K562 (cell line): ENCODE measurements around the gene ZFYVE28.

ENCODE experiments used
- EP300 ChIP-seq: IDR thresholded peaks from 2 replicates; pipeline ENCODE4 v1.6.1; 2012; ENCODE audit warnings: low read length, improper control_type of control experiment
- EZH2 ChIP-seq: IDR thresholded peaks from 2 replicates; pipeline ENCODE4 v1.6.1; 2012; ENCODE audit warnings: low read depth, mild to moderate bottlenecking, inconsistent platforms, low read length, borderline replicate concordance
- JUN ChIP-seq, 2 experiments: sonication (generic) in 1 of 2; formaldehyde crosslinking in 1 of 2; IDR thresholded peaks; 2 replicates each; pipeline versions ENCODE4 v1.6.1 to v1.8.0; 2012 to 2022; ENCODE audit warnings: borderline replicate concordance in 2 of 2, mild to moderate bottlenecking in 2 of 2, improper control_type of control experiment in 1 of 2, low read depth in 1 of 2, low read length in 1 of 2, missing genetic modification reagents in 1 of 2
- MIER1 ChIP-seq: fragments of 450-650 bp; IDR thresholded peaks from 2 replicates; pipeline ENCODE4 v1.6.1; 2016; ENCODE audit warnings: antibody characterized with exemption, mild to moderate bottlenecking, low read depth
- SAP30 ChIP-seq: fragments of 200-600 bp; sonication (generic); IDR thresholded peaks from 2 replicates; pipeline ENCODE4 v1.6.1; 2012; ENCODE audit warnings: borderline replicate concordance, low read depth, mild to moderate bottlenecking, moderate library complexity, low read length, control low read depth, inconsistent platforms; ENCODE audit not compliant: insufficient read depth, poor library complexity, severe bottlenecking
- SIRT6 ChIP-seq: IDR thresholded peaks from one replicate; pipeline ENCODE4 v1.6.1; 2012; ENCODE audit warnings: low read depth, mild to moderate bottlenecking, control low read depth, inconsistent platforms, low read length, moderate library complexity
- SMARCB1 ChIP-seq: IDR thresholded peaks from 2 replicates; pipeline ENCODE4 v1.6.1; 2011; ENCODE audit warnings: improper control_type of control experiment, low read depth; ENCODE audit not compliant: insufficient read length
- TGIF2 ChIP-seq: sonication (generic); formaldehyde crosslinking; IDR thresholded peaks from 2 replicates; pipeline ENCODE4 v1.8.1; 2022; ENCODE audit warnings: mild to moderate bottlenecking, missing genetic modification reagents, moderate library complexity
- TF ChIP-seq, protein P1 (sequence below): sonication (generic); formaldehyde crosslinking; IDR thresholded peaks from 2 replicates; pipeline ENCODE4 v1.5.0; 2020; ENCODE audit warnings: missing genetic modification reagents
- TF ChIP-seq, protein P2 (sequence below), 3 experiments: IDR thresholded peaks in 2 of 3; conservative IDR thresholded peaks in 1 of 3; 2 replicates each; pipeline ENCODE4 v1.5.1; 2011 to 2012; ENCODE audit warnings: low read length in 3 of 3, mild to moderate bottlenecking in 3 of 3, control low read depth in 2 of 3, improper control_type of control experiment in 1 of 3, inconsistent platforms in 1 of 3, low read depth in 1 of 3, mixed read lengths in 1 of 3, moderate library complexity in 1 of 3; ENCODE audit not compliant: insufficient read depth in 2 of 3
- TF ChIP-seq, protein P3 (sequence below), 2 experiments: fragments of 450-650 bp; formaldehyde crosslinking in 1 of 2; IDR thresholded peaks; 2 replicates each; pipeline versions ENCODE4 v1.4.0 to v1.6.1; 2014 to 2020; ENCODE audit warnings: mild to moderate bottlenecking in 2 of 2, borderline replicate concordance in 1 of 2, low read depth in 1 of 2
- TF ChIP-seq, protein P4 (sequence below): fragments of 250-450 bp; sonication (Bioruptor Pico); IDR thresholded peaks from 2 replicates; pipeline ENCODE4 v1.8.0; 2022; ENCODE audit warnings: moderate library complexity, mild to moderate bottlenecking, inconsistent platforms
- TF ChIP-seq, protein P5 (sequence below), 2 experiments: fragments of 450-650 bp in 1 of 2; sonication (generic) in 1 of 2; formaldehyde crosslinking; conservative IDR thresholded peaks; 2 replicates each; pipeline versions ENCODE4 v1.4.0 to v1.8.1; 2020 to 2022; ENCODE audit warnings: mild to moderate bottlenecking in 1 of 2, missing genetic modification reagents in 1 of 2

DNA sequence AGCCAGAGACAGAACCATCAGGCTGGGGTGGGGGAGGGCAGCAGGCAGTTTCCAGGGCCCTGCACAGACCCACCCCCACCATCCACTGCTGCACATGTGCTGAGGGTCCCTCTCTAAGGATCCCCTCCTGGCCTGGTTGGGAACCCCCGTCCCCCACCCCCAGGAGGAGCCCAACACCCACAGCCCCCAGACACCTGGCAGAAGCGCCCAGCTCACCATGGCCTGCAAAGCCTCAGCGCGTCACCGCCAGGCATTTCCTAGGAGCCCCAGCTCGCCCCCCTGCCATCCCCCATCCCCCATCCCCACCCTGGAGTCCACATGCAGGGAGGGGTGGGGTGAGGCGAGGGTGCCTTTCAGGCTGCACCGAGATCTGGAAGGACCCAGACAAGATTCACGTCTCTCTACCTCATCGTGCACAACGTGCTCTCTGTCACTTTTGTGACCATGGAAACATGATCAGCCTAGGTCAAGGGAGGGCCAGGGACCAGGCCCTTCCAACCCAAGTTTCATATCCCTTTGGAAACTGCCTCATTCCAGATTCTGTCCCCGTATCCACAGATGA, 165.8 kb downstream of the ZFYVE28 start:
- TF ChIP-seq, protein P1, sequence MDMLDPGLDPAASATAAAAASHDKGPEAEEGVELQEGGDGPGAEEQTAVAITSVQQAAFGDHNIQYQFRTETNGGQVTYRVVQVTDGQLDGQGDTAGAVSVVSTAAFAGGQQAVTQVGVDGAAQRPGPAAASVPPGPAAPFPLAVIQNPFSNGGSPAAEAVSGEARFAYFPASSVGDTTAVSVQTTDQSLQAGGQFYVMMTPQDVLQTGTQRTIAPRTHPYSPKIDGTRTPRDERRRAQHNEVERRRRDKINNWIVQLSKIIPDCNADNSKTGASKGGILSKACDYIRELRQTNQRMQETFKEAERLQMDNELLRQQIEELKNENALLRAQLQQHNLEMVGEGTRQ, result no peak
- TF ChIP-seq, protein P2, sequence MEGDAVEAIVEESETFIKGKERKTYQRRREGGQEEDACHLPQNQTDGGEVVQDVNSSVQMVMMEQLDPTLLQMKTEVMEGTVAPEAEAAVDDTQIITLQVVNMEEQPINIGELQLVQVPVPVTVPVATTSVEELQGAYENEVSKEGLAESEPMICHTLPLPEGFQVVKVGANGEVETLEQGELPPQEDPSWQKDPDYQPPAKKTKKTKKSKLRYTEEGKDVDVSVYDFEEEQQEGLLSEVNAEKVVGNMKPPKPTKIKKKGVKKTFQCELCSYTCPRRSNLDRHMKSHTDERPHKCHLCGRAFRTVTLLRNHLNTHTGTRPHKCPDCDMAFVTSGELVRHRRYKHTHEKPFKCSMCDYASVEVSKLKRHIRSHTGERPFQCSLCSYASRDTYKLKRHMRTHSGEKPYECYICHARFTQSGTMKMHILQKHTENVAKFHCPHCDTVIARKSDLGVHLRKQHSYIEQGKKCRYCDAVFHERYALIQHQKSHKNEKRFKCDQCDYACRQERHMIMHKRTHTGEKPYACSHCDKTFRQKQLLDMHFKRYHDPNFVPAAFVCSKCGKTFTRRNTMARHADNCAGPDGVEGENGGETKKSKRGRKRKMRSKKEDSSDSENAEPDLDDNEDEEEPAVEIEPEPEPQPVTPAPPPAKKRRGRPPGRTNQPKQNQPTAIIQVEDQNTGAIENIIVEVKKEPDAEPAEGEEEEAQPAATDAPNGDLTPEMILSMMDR (IDR thresholded peaks at IDR 0.05 in 2 of 3, conservative IDR thresholded peaks at IDR 0.05 in 1 of 3; ENCODE audit: insufficient read depth in 2 of 3, low read depth in 1 of 3, low read length in 3 of 3), result no peak
- TF ChIP-seq MIER1 (no peak), TGIF2 (CRISPR knock-in tag) (no peak), JUN (IDR thresholded peaks at IDR 0.05; ENCODE audit: borderline replicate concordance, low read depth, low read length) (no peak), JUN (CRISPR knock-in tag; IDR thresholded peaks at IDR 0.05; ENCODE audit: borderline replicate concordance) (no peak), EP300 (no peak), SIRT6 (no peak), SAP30 (no peak), EZH2 (no peak), SMARCB1 (no peak)
- TF ChIP-seq, protein P3, sequence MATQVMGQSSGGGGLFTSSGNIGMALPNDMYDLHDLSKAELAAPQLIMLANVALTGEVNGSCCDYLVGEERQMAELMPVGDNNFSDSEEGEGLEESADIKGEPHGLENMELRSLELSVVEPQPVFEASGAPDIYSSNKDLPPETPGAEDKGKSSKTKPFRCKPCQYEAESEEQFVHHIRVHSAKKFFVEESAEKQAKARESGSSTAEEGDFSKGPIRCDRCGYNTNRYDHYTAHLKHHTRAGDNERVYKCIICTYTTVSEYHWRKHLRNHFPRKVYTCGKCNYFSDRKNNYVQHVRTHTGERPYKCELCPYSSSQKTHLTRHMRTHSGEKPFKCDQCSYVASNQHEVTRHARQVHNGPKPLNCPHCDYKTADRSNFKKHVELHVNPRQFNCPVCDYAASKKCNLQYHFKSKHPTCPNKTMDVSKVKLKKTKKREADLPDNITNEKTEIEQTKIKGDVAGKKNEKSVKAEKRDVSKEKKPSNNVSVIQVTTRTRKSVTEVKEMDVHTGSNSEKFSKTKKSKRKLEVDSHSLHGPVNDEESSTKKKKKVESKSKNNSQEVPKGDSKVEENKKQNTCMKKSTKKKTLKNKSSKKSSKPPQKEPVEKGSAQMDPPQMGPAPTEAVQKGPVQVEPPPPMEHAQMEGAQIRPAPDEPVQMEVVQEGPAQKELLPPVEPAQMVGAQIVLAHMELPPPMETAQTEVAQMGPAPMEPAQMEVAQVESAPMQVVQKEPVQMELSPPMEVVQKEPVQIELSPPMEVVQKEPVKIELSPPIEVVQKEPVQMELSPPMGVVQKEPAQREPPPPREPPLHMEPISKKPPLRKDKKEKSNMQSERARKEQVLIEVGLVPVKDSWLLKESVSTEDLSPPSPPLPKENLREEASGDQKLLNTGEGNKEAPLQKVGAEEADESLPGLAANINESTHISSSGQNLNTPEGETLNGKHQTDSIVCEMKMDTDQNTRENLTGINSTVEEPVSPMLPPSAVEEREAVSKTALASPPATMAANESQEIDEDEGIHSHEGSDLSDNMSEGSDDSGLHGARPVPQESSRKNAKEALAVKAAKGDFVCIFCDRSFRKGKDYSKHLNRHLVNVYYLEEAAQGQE (IDR thresholded peaks at IDR 0.05; ENCODE audit: borderline replicate concordance), result no peak
- TF ChIP-seq, protein P3 (CRISPR knock-in tag; IDR thresholded peaks at IDR 0.05; ENCODE audit: low read depth), result no peak
- TF ChIP-seq, protein P4, sequence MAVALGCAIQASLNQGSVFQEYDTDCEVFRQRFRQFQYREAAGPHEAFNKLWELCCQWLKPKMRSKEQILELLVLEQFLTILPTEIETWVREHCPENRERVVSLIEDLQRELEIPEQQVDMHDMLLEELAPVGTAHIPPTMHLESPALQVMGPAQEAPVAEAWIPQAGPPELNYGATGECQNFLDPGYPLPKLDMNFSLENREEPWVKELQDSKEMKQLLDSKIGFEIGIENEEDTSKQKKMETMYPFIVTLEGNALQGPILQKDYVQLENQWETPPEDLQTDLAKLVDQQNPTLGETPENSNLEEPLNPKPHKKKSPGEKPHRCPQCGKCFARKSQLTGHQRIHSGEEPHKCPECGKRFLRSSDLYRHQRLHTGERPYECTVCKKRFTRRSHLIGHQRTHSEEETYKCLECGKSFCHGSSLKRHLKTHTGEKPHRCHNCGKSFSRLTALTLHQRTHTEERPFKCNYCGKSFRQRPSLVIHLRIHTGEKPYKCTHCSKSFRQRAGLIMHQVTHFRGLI (CRISPR knock-in tag), result no peak
- TF ChIP-seq, protein P5, sequence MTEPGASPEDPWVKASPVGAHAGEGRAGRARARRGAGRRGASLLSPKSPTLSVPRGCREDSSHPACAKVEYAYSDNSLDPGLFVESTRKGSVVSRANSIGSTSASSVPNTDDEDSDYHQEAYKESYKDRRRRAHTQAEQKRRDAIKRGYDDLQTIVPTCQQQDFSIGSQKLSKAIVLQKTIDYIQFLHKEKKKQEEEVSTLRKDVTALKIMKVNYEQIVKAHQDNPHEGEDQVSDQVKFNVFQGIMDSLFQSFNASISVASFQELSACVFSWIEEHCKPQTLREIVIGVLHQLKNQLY (CRISPR knock-in tag; conservative IDR thresholded peaks at IDR 0.05), result no peak
